H1 (cell line): Measurements from ENCODE around the gene GNAS. TPM values are rescaled to one million over a fixed set of nuclear protein-coding genes. Genes with fewer than 3 reads are reported as not detected.

Experiments
- CTCF ChIA-PET: fragments of 300-600 bp; sonication (Branson Sonifier 250); formaldehyde crosslinking; loops from one replicate; lab custom pipeline; 2021; ENCODE audit not compliant: partially characterized antibody; lab: Charles Lee
- POLR2A ChIA-PET: fragments of 300-600 bp; sonication (Branson Sonifier 250); formaldehyde crosslinking; loops from one replicate; lab custom pipeline; 2021; ENCODE audit warnings: inconsistent platforms; ENCODE audit not compliant: partially characterized antibody; lab: Charles Lee
- DNase-seq, 2 experiments: peaks; one replicate each; pipeline versions ENCODE4 v3.0.0 to v3.0.0-alpha.2; 2010 to 2022; ENCODE audit warnings: low spot score in 2 of 2, low read depth in 1 of 2, mixed read lengths in 1 of 2
- FAIRE-seq: peaks from 2 replicates; lab custom pipeline; 2011; peaks lifted over from hg19 to GRCh38; lab: Jason Lieb, UNC
- H2AFZ ChIP-seq: 2 replicates; pipeline ENCODE4 v1.8.1; 2012; ENCODE audit warnings: low read length, inconsistent platforms
- H2AK5ac ChIP-seq: 2 replicates; pipeline ENCODE4 v1.6.1; 2013; ENCODE audit warnings: low read depth, low read length
- H2BK120ac ChIP-seq: replicated peaks from 2 replicates; pipeline ENCODE3; 2013; ENCODE audit warnings: low read depth, low read length, inconsistent platforms
- H2BK12ac ChIP-seq: 2 replicates; pipeline ENCODE4 v1.6.1; 2013; ENCODE audit warnings: low read depth, low read length
- H2BK15ac ChIP-seq: 2 replicates; pipeline ENCODE4 v1.6.1; 2013; ENCODE audit warnings: low read length
- H2BK20ac ChIP-seq: 2 replicates; pipeline ENCODE4 v1.6.1; 2013; ENCODE audit warnings: low read length
- H2BK5ac ChIP-seq: 2 replicates; pipeline ENCODE4 v1.6.1; 2013; ENCODE audit warnings: low read depth, low read length
- H3K14ac ChIP-seq: 2 replicates; pipeline ENCODE4 v1.6.1; 2013; ENCODE audit warnings: inconsistent platforms; ENCODE audit not compliant: insufficient read length
- H3K18ac ChIP-seq: 2 replicates; pipeline ENCODE4 v1.6.1; 2013; ENCODE audit warnings: low read length; ENCODE audit errors: extremely low read depth
- H3K23ac ChIP-seq: 2 replicates; pipeline ENCODE4 v1.6.1; 2013; ENCODE audit warnings: inconsistent platforms; ENCODE audit not compliant: insufficient read length
- H3K23me2 ChIP-seq: 2 replicates; pipeline ENCODE4 v1.6.1; 2013; ENCODE audit warnings: low read depth, low read length
- H3K27ac ChIP-seq: 2 replicates; pipeline ENCODE4 v1.6.1; 2011; ENCODE audit warnings: low read depth, low read length, inconsistent platforms
- H3K27me3 ChIP-seq, 4 experiments: replicated peaks in 1 of 4; 1 replicate in 1 of 4; 2 replicates in 3 of 4; pipeline versions ENCODE4 v1.6.1 to v1.8.1; 2011 to 2013; ENCODE audit warnings: low read length in 3 of 4, mild to moderate bottlenecking in 3 of 4, inconsistent platforms in 2 of 4, mixed read lengths in 2 of 4, moderate library complexity in 1 of 4; ENCODE audit not compliant: control insufficient read depth in 3 of 4, insufficient read depth in 3 of 4; ENCODE audit errors: extremely low read depth in 1 of 4
- H3K36me3 ChIP-seq, 4 experiments: 2 replicates each; pipeline versions ENCODE4 v1.6.1 to v1.8.1; 2011 to 2013; ENCODE audit warnings: mild to moderate bottlenecking in 4 of 4, low read length in 3 of 4, moderate library complexity in 2 of 4, control low read depth in 1 of 4, inconsistent platforms in 1 of 4; ENCODE audit not compliant: insufficient read depth in 4 of 4, control insufficient read depth in 2 of 4
- H3K4ac ChIP-seq: replicated peaks from 2 replicates; pipeline ENCODE3; 2013; ENCODE audit warnings: low read length, low read depth, mixed read lengths, inconsistent platforms; ENCODE audit not compliant: insufficient read length
- H3K4me1 ChIP-seq, 4 experiments: replicated peaks in 1 of 4; 1 replicate in 1 of 4; 2 replicates in 3 of 4; pipeline versions ENCODE4 v1.6.1 to v1.8.1; 2011 to 2013; ENCODE audit warnings: low read length in 3 of 4, inconsistent platforms in 2 of 4, mixed read lengths in 1 of 4; ENCODE audit not compliant: insufficient read depth in 4 of 4, control insufficient read depth in 3 of 4
- H3K4me2 ChIP-seq, 2 experiments: 2 replicates each; pipeline versions ENCODE4 v1.6.1 to v1.8.1; 2011 to 2013; ENCODE audit warnings: low read depth in 2 of 2, low read length in 2 of 2, control low read depth in 1 of 2, inconsistent platforms in 1 of 2, mild to moderate bottlenecking in 1 of 2; ENCODE audit not compliant: insufficient read depth in 1 of 2
- H3K4me3 ChIP-seq, 4 experiments: fragments of 200-600, 300-600 bp in 1 of 4; sonication (generic), shearing (Covaris generic), sonication (Bioruptor Twin) in 1 of 4; 2 replicates each; pipeline versions ENCODE4 v1.5.1 to v1.8.1; 2011 to 2016; ENCODE audit warnings: low read length in 4 of 4, low read depth in 3 of 4, control low read depth in 2 of 4, inconsistent platforms in 2 of 4, mild to moderate bottlenecking in 2 of 4, mixed read lengths in 1 of 4, moderate library complexity in 1 of 4; ENCODE audit not compliant: insufficient read depth in 2 of 4; ENCODE audit errors: extremely low read depth in 1 of 4
- H3K56ac ChIP-seq: replicated peaks from 2 replicates; pipeline ENCODE3; 2013; ENCODE audit warnings: low read depth, mild to moderate bottlenecking, mixed read lengths, low read length, inconsistent platforms; ENCODE audit not compliant: insufficient read length
- H3K79me1 ChIP-seq: 2 replicates; pipeline ENCODE4 v1.6.1; 2013; ENCODE audit warnings: low read depth, low read length, control low read depth
- H3K79me2 ChIP-seq, 2 experiments: 2 replicates each; pipeline versions ENCODE4 v1.6.1 to v1.8.1; 2012 to 2013; ENCODE audit warnings: low read length in 2 of 2, mild to moderate bottlenecking in 2 of 2, inconsistent platforms in 1 of 2; ENCODE audit not compliant: insufficient read depth in 2 of 2, control insufficient read depth in 1 of 2
- H3K9ac ChIP-seq, 4 experiments: replicated peaks in 1 of 4; 1 replicate in 1 of 4; 2 replicates in 3 of 4; pipeline versions ENCODE4 v1.6.1 to v1.8.1; 2011 to 2013; ENCODE audit warnings: low read depth in 3 of 4, low read length in 3 of 4, control low read depth in 2 of 4, mild to moderate bottlenecking in 2 of 4, moderate library complexity in 2 of 4, inconsistent platforms in 1 of 4; ENCODE audit errors: extremely low read depth in 1 of 4
- H3K9me3 ChIP-seq, 2 experiments: 2 replicates each; pipeline versions ENCODE4 v1.6.1 to v1.8.1; 2012 to 2013; ENCODE audit warnings: mild to moderate bottlenecking in 2 of 2, moderate library complexity in 2 of 2, control low read depth in 1 of 2, inconsistent platforms in 1 of 2, low read depth in 1 of 2, low read length in 1 of 2, mixed read lengths in 1 of 2; ENCODE audit not compliant: insufficient read depth in 2 of 2
- H4K20me1 ChIP-seq, 2 experiments: replicated peaks in 1 of 2; 2 replicates each; pipeline versions ENCODE3 to v1.8.1; 2011 to 2013; ENCODE audit warnings: inconsistent platforms in 2 of 2, low read length in 2 of 2, mild to moderate bottlenecking in 1 of 2; ENCODE audit not compliant: insufficient read depth in 2 of 2, control insufficient read depth in 1 of 2
- H4K5ac ChIP-seq: 2 replicates; pipeline ENCODE4 v1.6.1; 2013; ENCODE audit warnings: low read length, low read depth, mixed read lengths, inconsistent platforms; ENCODE audit not compliant: insufficient read length
- H4K8ac ChIP-seq: 2 replicates; pipeline ENCODE4 v1.8.0; 2013; ENCODE audit warnings: mild to moderate bottlenecking, moderate library complexity, low read length, inconsistent platforms; ENCODE audit not compliant: insufficient read depth; ENCODE audit errors: extremely low read depth
- H4K91ac ChIP-seq: replicated peaks from 2 replicates; pipeline ENCODE3; 2013; ENCODE audit warnings: low read length, mixed read lengths, inconsistent platforms; ENCODE audit not compliant: insufficient read length
- ASH2L ChIP-seq: fragments of 200-600, 300-600 bp; sonication (generic); IDR thresholded peaks from one replicate; pipeline ENCODE4 v1.7.1; 2017; ENCODE audit warnings: low read length
- MAFK ChIP-seq: IDR thresholded peaks from 2 replicates; pipeline ENCODE4 v1.6.1; 2012; ENCODE audit warnings: low read depth, mild to moderate bottlenecking, improper control_type of control experiment, low read length
- PHF8 ChIP-seq: fragments of 200-600 bp; sonication (generic); conservative IDR thresholded peaks from 2 replicates; pipeline ENCODE4 v1.7.1; 2012; ENCODE audit warnings: low read depth, mild to moderate bottlenecking, inconsistent platforms, low read length, moderate library complexity
- POLR2AphosphoS5 ChIP-seq: IDR thresholded peaks from 2 replicates; pipeline ENCODE4 v1.6.1; 2011; ENCODE audit warnings: low read depth, low read length
- RAD21 ChIP-seq, 2 experiments: IDR thresholded peaks in 1 of 2; conservative IDR thresholded peaks in 1 of 2; 2 replicates each; pipeline ENCODE4 v1.6.1; 2011; ENCODE audit warnings: low read depth in 2 of 2, low read length in 2 of 2, improper control_type of control experiment in 1 of 2, inconsistent platforms in 1 of 2, mild to moderate bottlenecking in 1 of 2, moderate library complexity in 1 of 2
- RBBP5 ChIP-seq: IDR thresholded peaks from 2 replicates; pipeline ENCODE4 v1.7.1; 2012; ENCODE audit warnings: low read depth, mild to moderate bottlenecking, inconsistent platforms, low read length, moderate library complexity, borderline replicate concordance
- YY1 ChIP-seq: IDR thresholded peaks from 2 replicates; pipeline ENCODE4 v1.6.1; 2011; ENCODE audit warnings: low read depth, mild to moderate bottlenecking, low read length
- WGBS, 2 experiments: shearing (Covaris generic) in 1 of 2; methylation state at CpG; one replicate each; pipeline versions ENCODE4 v1.1.6 to v1.1.7; 2013 to 2015; ENCODE audit warnings: low lambda C conversion rate in 2 of 2, mixed read lengths in 2 of 2, inconsistent platforms in 1 of 2, low coverage in 1 of 2, missing lambda C conversion rate in 1 of 2; ENCODE audit not compliant: insufficient replicate concordance in 2 of 2, insufficient coverage in 1 of 2, insufficient read length in 1 of 2; ENCODE audit errors: extremely low coverage in 1 of 2, missing lambda C conversion rate in 1 of 2; 5-methylcytosine and 5-hydroxymethylcytosine counted together
- polyA plus RNA-seq, 7 experiments: library from polyadenylated mRNA; depleted of rRNA in 3 of 7; stranded (reverse) in 5 of 7; unstranded in 2 of 7; fragments of >200 nt in 5 of 7; fragments of 200-250 nt in 2 of 7; gene quantifications; 1 replicate in 5 of 7; 2 replicates in 1 of 7; 4 replicates in 1 of 7; pipeline versions ENCODE4 v1.2.1 to v1.2.3, GENCODE V29; 2011 to 2013; ENCODE audit warnings: missing spikeins in 2 of 7, mixed read lengths in 2 of 7
- total RNA-seq: library from RNA; stranded (reverse); fragmentation: NEBNext Ultra II Directional; extraction: Animal tissue kit (Norgen Biotek cat#: 25700); gene quantifications from 2 replicates; pipeline ENCODE4 v1.2.1, GENCODE V29; 2021

Gene GNAS
- total and polyA plus RNA-seq, 2 of the 8 experiments (the other 6 are each of a cell fraction or from before 2014, with no cell fraction given), result 989 to 1,613 TPM

GRCh38 chr20:58822748-58823730 lies 29.5 kb upstream of the GNAS start:
- H3K4ac ChIP-seq, result no peak overlapping the region
- H4K5ac ChIP-seq, result no peak overlapping the region
- H3K23me2 ChIP-seq, result no peaks in the 10 kb centered on the region
- H3K18ac ChIP-seq, result no peak overlapping the region
- no peak overlapping the region for H3K23ac ChIP-seq
- TF ChIP-seq PHF8 (no peak), YY1 (no peak), RAD21 (IDR thresholded peaks at IDR 0.05 in 1 of 2, conservative IDR thresholded peaks at IDR 0.05 in 1 of 2; ENCODE audit: low read depth in 2 of 2, low read length in 2 of 2) (no peak), POLR2AphosphoS5 (no peak), MAFK (no peak), ASH2L (no peak), RBBP5 (no peak)
- H3K36me3 ChIP-seq, result peaks cover 2 to 53% (median 15%) of the 10 kb centered on the region in 4 experiments; a peak in 6 of 8 replicates
- no peak for FAIRE-seq
- peaks cover 4 to 36% of the 10 kb centered on the region in 2 experiments; a peak in 3 of 4 replicates for H3K79me2 ChIP-seq
- H3K56ac ChIP-seq, result no peak overlapping the region
- no peak overlapping the region for H3K9ac ChIP-seq
- H2BK15ac ChIP-seq, result no peak overlapping the region
- H3K4me3 ChIP-seq, result no peak overlapping the region
- peaks cover 0 to 3% of the 10 kb centered on the region in 2 experiments; a peak in 1 of 4 replicates for H3K9me3 ChIP-seq
- no peaks in the 10 kb centered on the region for H3K27me3 ChIP-seq
- no peak overlapping the region for H3K14ac ChIP-seq
- peaks cover 4% of the 10 kb centered on the region; the same call in 1 of the 2 replicates for H3K79me1 ChIP-seq
- H2BK12ac ChIP-seq, result no peak overlapping the region
- 0 out of 7 replicates have a peak, but pooled peaks cover 0 to 2% (median 0%) of the 10 kb centered on the region in 4 experiments for H3K4me1 ChIP-seq
- no peak overlapping the region for H3K4me2 ChIP-seq
- no peak overlapping the region for H2BK20ac ChIP-seq
- no peak overlapping the region for H2AK5ac ChIP-seq
- H3K27ac ChIP-seq, result no peak overlapping the region
- no peak overlapping the region for H2BK120ac ChIP-seq
- 95% methylated on average over 26 of the region's 26 CpGs; no CpG with 5 or more reads in 1 of the 2 experiments for WGBS, 2 experiments
- peak overlapping the region; percentile 54; the same call in 1 of the 2 replicates for H4K8ac ChIP-seq
- H2AFZ ChIP-seq, result no peak overlapping the region
- DNase-seq, result no peak
- POLR2A ChIA-PET, result interaction anchor here (0.9 to 5.3 kb wide), 7 partner anchors 10 to 110 kb away, joined by 3 to 42 read pairs (median 5); no protein-coding TSS in a partner anchor
- peaks cover 3 to 4% of the 10 kb centered on the region in 2 experiments for H4K20me1 ChIP-seq
- H2BK5ac ChIP-seq, result no peak overlapping the region
- H4K91ac ChIP-seq, result no peak overlapping the region
- CTCF ChIA-PET, result interaction anchor here (0.9 to 3.5 kb wide), 8 partner anchors 11 to 68 kb away, joined by 3 to 12 read pairs (median 4); no protein-coding TSS in a partner anchor
